Activated T-cell treated with anti-CD3 and anti-CD28 coated beads for 1 hour (primary cell): ENCODE measurements around the gene KCNAB1.

Experiments used
- DNase-seq: peaks from one replicate; pipeline ENCODE4 v3.0.0-alpha.2; 2020; ENCODE audit warnings: low read depth

The KCNAB1 gene

DNA sequence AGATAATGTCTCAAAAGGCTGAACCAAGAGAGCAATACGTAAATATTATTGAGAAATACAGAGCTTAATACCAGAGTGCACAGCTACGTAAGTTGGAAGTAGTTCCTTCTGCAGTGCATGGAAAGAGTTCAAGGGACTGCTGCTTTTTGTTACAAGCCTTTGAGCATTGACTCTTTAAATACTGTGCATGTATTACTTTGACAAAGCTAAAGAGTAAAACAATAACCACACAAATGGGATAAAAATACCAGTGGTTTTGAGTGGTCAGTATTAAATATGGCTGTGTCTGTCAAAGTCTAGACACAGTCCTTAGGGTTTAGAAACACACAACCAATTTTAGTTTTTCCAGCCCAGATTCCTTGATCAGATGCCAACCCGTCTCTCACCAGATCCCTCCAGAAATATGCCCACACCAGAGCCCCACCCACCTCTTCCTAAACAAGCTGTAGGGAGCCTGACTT is 372.5 kb downstream of the KCNAB1 start:
- DNase-seq, result no peak

DNA sequence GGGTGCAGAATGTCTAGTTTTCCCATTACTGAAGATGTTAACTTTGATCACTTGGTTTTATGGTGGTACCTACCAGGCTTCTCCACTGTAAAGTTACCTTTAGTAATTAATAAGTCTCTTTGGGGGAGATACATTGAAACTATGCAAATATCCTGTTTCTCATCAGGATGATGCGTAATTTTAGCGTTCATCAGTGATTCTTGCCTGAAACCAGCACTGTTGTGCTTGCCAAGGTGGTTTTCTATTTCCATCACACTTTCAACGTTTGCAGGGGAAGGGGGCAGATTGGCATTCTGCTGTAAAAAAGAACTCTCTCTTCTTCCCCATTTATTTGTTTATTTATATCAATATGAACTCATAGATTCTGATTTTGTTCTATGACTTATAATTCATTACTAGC is 373.5 kb downstream of the KCNAB1 start:
- no peak for DNase-seq

DNA sequence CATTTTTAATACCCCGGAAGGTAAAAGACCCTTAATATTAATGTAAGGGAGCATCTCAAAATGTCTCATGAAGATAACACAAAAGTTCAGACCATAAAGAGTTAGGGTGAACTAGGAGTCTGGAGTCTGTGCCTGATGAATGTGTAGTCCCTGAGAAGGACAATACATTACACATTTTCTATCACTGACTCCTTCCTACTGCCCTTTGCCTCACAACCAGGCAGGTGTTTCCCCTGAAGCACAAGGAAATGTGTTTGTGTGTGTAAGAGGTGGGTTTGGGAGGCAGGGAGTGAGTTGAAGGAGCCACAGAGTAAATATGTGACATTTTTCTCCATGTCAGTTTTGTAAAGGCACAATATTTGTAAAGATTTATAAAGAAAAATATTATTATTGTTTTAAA is 375.4 kb downstream of the KCNAB1 start:
- DNase-seq, result no peak

DNA sequence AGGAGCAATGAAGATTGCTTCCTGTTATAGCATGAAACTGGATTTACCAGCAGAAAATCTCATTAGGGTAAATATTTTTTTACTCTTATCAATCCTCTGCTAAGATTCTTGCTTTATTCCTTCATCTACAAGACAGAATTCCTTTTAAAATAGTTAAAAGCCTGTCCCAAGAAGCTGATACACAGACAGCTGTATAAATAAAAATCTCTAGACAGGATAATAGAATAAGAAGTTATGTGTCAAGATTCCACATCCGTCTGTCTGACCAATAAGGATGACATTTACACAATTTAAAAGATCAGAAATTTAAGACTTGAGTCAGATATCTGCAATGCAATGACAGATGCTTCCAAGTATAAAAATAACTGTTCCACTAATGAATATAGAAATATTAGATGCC is 376.9 kb downstream of the KCNAB1 start:
- no peak for DNase-seq

DNA sequence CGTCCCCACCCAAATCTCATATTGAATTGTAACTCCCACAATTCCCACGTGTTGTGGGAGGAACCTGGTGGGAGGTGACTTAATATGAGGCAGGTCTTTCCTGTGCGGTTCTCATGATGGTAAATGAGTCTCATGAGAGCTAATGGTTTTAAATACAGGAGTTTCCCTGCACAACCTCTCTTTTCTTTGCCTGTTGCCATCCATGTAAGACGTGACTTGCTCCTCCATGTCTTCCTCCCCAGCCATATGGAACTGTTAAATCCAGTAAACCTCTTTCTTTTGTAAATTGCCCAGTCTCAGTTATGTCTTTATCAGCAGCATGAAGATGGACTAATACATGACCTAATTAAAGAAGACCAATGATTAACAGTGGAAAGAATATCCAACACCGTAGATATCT is 377.9 kb downstream of the KCNAB1 start:
- DNase-seq, result no peak

DNA sequence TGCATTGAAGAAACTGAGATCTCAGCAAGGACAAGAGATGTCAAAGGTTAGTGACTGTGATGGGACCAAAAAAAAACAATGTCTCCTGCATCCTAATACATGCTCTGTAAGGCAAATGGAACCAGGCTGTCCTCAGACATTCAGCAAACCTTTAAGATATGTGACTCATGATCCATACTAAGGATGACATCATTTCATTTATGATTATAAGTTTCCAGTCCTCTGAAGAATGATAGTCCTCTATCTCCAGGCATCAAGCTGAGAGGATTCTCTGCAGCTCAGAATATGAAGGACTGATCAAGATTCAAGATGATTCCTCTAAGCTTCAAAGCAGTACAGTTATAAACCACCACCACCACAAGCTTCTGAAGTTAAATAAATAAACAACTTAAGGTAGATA is 386.9 kb downstream of the KCNAB1 start:
- DNase-seq, result no peak

DNA sequence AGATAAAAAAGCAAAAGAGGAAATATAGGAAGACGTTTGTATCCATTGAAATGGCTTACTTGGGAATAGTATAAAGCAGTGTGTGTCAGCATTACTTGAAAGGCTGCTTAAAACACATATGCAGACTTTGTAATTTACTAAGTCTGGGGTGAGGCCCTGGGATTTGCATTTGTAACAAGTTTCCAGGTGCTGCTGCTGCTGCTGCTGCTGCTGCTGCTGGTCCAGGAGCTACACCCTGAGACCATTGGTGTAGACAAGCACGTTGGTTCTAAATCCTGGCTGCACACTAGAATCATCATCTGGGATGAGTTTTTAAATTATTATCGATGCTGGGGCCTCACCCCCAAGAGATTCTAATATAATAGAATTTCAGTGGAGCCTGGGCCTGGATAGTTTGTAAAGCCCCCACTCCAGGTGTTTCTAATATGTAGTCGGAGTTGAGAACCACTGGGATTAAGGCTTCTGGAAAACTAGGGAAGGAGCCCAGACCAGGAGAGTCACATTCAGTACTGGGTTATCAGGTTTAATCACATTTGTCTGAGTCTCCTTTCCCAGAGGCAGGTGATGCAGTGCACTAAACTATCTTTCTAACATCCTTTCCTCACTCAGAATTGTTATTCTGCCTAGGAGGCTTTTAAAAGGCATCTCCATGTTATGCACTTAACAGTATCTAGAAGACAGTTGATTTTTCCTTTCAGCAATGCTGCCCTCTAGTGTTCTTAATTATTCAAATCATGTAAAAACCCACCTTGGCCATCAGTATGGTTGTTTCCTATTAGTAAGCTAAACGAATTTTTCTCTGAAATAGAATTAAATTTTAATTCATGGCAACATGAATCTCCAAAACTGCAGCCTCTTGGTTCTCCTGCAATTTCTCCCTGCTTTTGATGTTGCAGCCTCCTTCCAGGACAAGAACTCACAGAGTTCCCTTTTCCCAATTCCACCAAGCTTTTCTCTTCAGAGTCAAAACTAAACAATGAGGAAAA is 389.1 kb downstream of the KCNAB1 start:
- no peak for DNase-seq

DNA sequence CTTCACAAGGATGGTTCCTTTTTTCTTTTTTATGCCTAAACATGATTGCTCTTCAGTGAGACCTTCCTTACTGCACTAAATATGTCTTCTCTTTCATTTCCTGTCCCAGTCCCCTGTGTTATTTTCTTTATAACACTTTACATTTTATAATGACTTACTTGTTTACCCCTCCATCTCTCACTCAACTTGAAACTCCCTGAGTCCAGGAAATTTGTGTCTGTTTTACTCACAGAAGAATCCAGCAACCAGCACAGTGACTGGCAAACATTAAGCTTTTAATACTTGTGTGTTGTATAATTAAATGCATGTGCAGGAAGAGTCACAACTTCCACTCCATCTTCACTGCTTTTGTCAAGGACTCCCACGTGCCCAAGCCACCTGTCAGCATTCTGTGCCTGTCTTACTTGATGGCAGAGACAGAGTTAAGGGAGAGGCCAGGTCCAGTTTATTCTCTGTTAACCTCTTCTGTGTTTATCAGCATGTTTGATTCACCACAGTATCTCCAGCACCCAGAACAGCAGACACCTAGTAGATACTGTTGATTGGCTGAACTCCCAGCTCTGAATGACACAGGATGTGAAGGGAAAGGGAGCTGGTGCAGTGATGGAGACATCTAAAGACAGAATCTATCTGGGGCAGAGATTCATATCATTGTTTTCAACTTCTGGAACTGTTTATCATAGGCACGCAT is 391.8 kb downstream of the KCNAB1 start:
- no peak for DNase-seq

DNA sequence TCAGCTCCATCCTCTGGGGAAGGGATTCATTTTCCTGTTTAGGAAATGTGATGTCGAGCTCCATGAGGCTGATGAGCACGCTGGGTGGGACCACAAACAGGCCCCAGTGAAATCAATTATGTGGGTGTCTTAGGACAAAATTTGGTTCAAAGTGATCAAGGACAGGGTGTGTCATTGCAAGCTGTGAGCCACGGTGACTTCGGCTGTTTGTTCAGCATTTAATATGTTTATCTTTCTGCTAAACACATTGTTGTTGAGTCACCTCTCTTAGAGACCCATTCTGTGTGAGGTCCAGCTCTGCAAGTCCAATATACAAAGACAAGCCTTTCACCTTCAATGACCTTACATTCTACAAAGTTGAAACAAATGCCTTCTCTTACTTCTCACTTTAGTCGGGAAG is 393.2 kb downstream of the KCNAB1 start:
- DNase-seq, result no peak

DNA sequence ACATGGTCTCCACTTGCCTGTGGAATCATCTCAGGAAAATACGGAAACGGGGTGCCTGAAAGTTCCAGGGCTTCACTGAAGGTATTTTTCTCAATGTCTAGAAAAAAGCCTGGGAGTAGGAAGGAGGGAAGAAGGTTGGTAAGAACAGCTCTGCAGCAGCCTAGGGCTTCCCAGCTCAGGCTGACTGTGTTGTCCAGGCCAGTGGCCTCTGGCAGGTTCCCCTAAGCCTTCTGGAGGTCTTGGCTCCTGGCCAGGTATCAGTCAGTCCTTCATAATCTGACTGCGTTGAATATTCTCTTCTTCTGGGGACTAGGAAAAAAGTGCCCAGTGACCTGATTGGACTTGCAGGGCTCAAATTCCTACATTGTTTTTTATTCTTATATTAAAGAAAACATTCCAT is 395.9 kb downstream of the KCNAB1 start:
- DNase-seq, result no peak

DNA sequence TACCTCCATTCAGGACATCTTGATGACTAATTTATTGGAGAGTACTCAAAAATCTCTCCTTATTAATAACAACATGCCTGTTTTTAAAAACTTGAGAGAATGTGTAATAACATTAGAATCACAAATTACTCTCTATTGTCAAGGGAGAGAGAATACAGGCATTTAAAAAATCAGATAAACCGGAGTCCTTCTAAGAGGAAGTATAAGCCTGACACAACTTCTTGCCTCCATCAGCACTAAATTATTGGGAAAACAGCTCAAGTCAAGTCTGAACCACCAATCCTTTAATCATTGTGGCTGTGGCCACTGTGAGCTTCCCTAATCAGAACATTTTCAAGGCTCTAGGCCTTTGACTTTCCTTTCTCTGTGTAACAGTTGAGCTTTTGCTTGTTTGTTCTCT is 396.6 kb downstream of the KCNAB1 start:
- no peak for DNase-seq

DNA sequence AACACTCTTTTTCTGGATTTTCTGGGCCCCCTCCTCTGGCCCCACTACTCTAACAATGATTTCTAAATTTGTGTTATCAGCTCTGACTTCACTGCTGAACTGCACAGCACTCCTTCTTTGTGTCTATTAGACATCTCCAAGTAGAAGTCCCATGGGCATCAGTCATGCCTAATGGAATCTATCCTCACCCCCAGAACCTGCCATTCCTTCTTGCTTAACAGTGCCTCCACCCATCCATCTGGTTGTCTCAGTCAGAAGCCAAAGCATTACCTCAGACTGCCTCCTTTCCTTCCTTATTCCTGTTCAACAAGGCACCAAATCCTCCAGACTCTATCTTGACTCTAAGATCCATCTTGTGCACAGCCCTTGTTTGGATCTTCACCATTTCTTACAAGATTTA is 398.3 kb downstream of the KCNAB1 start:
- DNase-seq, result no peak

DNA sequence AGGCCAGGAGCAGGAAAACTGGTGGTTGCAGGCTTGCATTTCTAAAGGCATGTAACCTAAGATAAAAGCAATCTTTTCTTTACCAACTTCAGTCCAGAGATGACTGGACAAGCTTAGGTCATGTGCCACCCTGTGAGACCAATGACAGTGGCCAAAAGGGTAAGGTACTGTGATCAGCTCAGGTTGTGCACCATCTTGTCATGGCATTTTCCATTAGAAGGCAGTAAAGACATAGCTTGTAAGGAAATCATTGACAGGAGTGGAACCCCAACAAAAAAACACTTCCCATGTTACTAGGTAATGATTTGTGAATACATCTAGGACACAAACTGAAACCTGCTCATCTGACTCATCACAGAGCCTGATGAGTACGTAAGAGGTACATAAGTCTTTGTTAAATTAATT is 399.4 kb downstream of the KCNAB1 start:
- no peak for DNase-seq

DNA sequence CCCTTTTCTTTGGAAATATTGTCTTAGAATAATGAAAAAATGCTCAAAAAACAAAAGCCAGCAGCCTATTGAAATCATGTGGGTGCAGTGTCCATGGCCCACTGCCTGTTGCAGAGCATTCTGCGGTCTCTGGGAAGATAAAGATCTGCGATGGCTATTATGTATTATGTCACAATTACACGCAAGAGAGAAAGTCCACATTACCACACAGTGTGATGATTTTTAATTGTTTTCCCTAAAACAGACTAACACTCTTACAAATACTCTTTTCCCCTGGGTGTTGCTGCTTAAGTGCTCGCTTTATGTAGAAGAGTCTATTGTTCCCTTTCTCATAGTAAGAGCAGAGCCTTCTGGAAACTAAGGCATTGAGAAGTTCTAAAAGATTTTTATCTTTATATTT is 402.3 kb downstream of the KCNAB1 start:
- DNase-seq, result no peak

DNA sequence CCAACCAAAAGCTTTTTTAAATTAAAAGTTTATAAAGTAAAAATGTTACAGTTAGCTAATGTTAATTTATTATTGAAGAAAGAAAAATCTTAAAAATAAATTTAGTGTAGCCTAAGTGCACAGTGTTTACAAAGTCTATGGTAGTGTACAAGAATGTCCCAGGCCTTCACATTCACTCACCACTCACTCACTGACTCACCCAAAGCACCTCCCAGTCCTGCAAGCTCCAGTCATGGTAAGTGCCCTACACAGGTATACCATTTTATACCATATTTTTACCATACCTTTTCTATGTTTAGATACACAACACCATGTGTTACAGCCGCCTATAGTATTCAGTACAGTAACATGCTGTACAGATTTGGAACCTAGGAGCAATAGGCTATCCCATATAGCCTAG is 405.4 kb downstream of the KCNAB1 start:
- DNase-seq, result no peak

DNA sequence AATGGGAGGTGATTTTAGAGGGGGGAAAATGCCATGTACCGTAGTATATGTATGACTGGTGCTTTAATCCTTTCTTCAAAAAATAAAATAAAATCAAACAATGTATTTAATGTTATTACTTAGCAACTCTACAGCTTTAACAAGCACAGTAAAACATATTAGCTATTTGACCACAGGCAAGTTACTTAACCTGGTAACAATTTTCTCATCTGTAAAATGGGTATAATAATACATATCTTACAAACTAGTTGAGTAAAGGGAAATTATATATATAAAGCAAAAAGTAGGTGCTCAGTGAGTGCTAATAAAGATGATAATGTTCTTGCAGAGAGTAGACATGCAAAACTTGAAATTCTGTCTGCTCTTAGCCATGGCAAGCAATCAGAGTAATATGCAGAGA is 406.7 kb downstream of the KCNAB1 start:
- DNase-seq, result no peak

DNA sequence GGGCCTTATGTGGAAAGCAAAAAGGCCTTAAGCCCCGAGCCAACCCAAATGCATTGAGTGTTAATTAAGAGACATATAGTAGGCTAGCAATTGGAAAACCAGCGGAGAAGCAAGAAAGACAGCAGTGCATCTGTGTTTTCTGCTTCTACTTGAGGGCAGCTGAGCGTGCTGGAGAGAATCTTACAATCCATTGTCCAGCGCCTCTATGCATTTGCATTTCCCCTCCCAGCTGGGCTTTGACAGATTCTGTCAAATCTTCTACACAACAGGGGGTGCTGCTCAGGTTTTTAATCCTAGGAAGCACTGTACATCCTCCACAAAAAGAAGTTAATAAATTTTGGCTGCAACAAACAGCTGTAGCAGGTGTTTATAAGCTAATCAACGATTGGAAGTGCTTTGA is 410.6 kb downstream of the KCNAB1 start:
- DNase-seq, result no peak

DNA sequence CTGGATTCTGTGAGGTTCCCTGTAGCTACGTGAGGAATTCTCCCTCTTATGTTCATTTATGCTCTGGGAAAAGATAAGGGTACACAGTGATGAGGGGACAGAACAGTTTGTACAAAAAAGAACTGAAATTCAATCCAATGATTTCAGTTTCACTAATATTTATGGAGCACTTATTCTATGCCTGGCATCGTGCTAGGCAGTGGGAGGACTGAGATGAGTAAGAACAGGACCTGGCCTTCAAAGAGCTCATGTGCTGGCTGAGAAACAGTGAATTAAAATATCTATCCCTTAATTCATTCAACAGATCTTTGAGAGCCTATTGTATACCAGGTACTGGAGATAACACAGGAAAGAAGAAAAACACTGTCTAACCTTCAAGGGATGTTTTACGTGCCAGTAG is 412.4 kb downstream of the KCNAB1 start:
- no peak for DNase-seq

DNA sequence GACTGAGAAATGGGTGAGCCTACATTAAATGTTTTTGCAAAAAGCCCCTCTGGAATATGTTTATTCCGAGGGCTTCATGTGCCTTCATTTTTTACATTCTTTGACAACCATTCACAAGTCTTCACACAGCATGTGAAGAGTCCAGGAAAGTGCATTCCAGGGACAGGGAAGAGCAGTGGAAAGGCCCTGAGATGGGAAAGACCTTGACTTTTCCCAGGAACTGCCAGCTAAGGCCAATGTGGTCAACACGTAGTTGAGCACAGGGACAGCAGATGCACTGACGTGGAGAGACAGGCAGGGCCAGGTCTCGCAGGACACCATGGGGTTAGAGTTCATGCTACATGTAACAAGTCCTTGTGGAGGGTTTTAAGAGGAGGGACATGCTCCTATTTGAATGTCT is 412.8 kb downstream of the KCNAB1 start:
- DNase-seq, result no peak

DNA sequence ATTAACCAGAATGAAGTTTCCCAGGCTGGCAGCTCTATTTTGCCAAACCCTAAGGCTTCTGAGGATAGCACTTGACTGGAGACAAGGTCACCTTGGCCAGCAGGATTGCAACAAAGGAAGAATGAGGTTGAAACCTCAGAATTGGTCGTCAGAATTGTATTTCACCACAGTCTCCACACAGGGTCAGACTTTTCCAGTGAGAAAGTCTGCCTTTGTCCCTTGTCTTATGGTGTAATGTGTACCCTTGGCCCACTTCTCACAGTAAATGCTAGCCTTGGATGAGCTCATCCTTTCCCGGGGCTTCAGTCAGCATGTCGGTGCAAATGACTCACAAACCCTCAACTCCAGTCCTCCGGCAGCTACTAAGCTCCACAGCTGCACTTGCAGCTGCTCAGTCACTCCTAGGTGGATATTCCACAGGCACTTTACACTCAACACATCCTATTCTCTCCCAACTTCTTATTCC is 414.8 kb downstream of the KCNAB1 start:
- DNase-seq, result no peak

DNA sequence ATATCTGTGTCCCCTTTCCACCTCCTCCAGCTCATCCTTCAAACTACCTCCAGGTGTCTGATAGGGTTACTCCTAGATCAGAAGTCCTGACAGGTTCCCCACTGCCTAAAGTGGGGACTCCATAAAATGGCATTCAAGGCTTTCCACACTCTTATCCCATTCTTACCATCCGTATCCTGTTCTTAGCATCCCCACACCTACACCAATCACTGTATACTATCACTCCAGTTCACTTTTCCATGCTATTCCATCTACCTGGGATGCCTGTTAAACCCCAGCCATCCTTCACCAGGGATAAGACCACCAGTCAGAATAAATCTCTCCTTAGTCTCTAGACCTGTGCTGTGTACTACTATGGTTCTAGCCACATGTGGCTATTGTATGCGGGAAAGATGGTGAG is 415.4 kb downstream of the KCNAB1 start:
- no peak for DNase-seq

DNA sequence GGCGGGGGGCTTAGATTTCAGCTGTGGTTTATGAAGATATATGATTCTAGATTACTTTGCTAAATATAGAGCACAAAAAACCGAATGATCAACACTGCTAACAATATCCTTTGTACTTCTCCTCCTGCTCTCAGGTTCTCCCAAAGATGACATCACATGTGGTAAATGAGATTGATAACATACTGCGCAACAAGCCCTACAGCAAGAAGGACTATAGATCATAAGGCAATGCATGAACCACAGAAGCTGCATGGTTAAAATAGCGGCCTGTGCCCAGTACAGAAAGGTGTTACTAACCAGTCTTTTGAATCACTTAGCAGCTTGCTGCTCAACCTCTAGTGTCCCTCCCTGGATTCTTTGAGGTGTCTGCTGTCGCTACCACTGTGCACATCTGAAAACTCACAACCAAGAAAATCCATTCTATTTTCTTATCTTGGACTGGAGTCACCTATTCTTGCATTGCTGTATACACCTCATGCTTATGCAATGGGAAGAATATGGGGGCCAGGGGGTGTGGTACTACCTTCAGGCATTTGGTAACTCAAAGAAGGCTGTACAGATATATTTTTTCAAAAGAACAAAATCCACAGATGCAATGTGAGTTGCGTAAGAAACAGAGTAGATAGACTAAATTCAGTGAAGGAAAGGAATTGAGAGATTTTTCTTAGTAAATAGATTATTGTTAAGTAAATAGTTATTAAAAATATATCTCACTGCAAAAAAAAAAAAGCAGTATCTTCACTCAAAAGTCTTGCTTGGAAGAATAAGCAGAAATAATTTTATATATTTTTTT is 416.3 kb downstream of the KCNAB1 start:
- no peak for DNase-seq
